Liver (tissue), 9 donors: Measurements from ENCODE around the gene AMACR. TPM values are rescaled to one million over a fixed set of nuclear protein-coding genes. Genes with fewer than 3 reads are reported as not detected.

Experiments
- DNase-seq: peaks from one replicate; pipeline ENCODE4 v3.0.0-alpha.2; 2017; ENCODE audit warnings: low spot score
- H3K27ac ChIP-seq, 2 donors: one replicate each; pipeline ENCODE4 v1.7.0; 2013; ENCODE audit warnings: inconsistent platforms in 2 of 2, low read length in 2 of 2, control low read depth in 1 of 2, low read depth in 1 of 2, mild to moderate bottlenecking in 1 of 2
- H3K27me3 ChIP-seq, 4 donors: one replicate each; pipeline versions ENCODE4 v1.6.1 to v1.7.0; 2013; ENCODE audit warnings: low read length in 3 of 4, inconsistent platforms in 1 of 4, mild to moderate bottlenecking in 1 of 4, moderate library complexity in 1 of 4; ENCODE audit not compliant: control insufficient read depth in 4 of 4, insufficient read depth in 4 of 4
- H3K36me3 ChIP-seq, 4 donors: one replicate each; pipeline versions ENCODE4 v1.6.1 to v1.7.0; 2013; ENCODE audit warnings: low read length in 3 of 4, mild to moderate bottlenecking in 3 of 4, low read depth in 1 of 4, moderate library complexity in 1 of 4; ENCODE audit not compliant: control insufficient read depth in 4 of 4, insufficient read depth in 3 of 4
- H3K4me1 ChIP-seq, 4 donors: one replicate each; pipeline versions ENCODE4 v1.6.1 to v1.7.0; 2013; ENCODE audit warnings: low read length in 3 of 4, mild to moderate bottlenecking in 3 of 4, moderate library complexity in 1 of 4; ENCODE audit not compliant: control insufficient read depth in 4 of 4, insufficient read depth in 4 of 4
- H3K4me3 ChIP-seq, 3 donors: one replicate each; pipeline versions ENCODE4 v1.6.1 to v1.7.0; 2013; ENCODE audit warnings: low read length in 3 of 3, control low read depth in 1 of 3, low read depth in 1 of 3, mild to moderate bottlenecking in 1 of 3
- H3K9ac ChIP-seq, 2 donors: one replicate each; pipeline ENCODE4 v1.7.0; 2013; ENCODE audit warnings: low read length in 2 of 2, mild to moderate bottlenecking in 2 of 2, moderate library complexity in 2 of 2, control low read depth in 1 of 2, low read depth in 1 of 2
- H3K9me3 ChIP-seq, 4 donors: one replicate each; pipeline versions ENCODE4 v1.6.1 to v1.7.0; 2013; ENCODE audit warnings: low read length in 3 of 4; ENCODE audit not compliant: control insufficient read depth in 4 of 4
- EGR1 ChIP-seq, 2 donors: IDR thresholded peaks; 2 replicates each; pipeline ENCODE4 v1.6.1; 2016 to 2018; ENCODE audit warnings: antibody characterized with exemption in 2 of 2, low read depth in 2 of 2
- FOXA1 ChIP-seq: IDR thresholded peaks from 2 replicates; pipeline ENCODE4 v1.6.1; 2016; ENCODE audit warnings: antibody characterized with exemption
- FOXA2 ChIP-seq: IDR thresholded peaks from 2 replicates; pipeline ENCODE4 v1.6.1; 2016; ENCODE audit warnings: antibody characterized with exemption
- GABPA ChIP-seq, 2 donors: IDR thresholded peaks in 1 of 2; conservative IDR thresholded peaks in 1 of 2; 2 replicates each; pipeline ENCODE4 v1.6.1; 2016; ENCODE audit warnings: antibody characterized with exemption in 2 of 2, mild to moderate bottlenecking in 1 of 2, moderate library complexity in 1 of 2
- HNF4A ChIP-seq, 2 donors: conservative IDR thresholded peaks; 2 replicates each; pipeline ENCODE4 v1.6.1; 2016; ENCODE audit warnings: antibody characterized with exemption in 2 of 2, mild to moderate bottlenecking in 2 of 2
- HNF4G ChIP-seq: IDR thresholded peaks from 2 replicates; pipeline ENCODE4 v1.6.1; 2016; ENCODE audit warnings: antibody characterized with exemption
- JUND ChIP-seq, 2 donors: IDR thresholded peaks; 2 replicates each; pipeline ENCODE4 v1.6.1; 2016; ENCODE audit warnings: antibody characterized with exemption in 2 of 2
- NR2F2 ChIP-seq: IDR thresholded peaks from 2 replicates; pipeline ENCODE4 v1.6.1; 2016; ENCODE audit warnings: antibody characterized with exemption
- RAD21 ChIP-seq, 2 donors: IDR thresholded peaks; 2 replicates each; pipeline ENCODE4 v1.6.1; 2016; ENCODE audit warnings: antibody characterized with exemption in 2 of 2, mild to moderate bottlenecking in 2 of 2
- RXRA ChIP-seq, 2 donors: IDR thresholded peaks; 2 replicates each; pipeline ENCODE4 v1.6.1; 2017 to 2018; ENCODE audit warnings: antibody characterized with exemption in 2 of 2, mild to moderate bottlenecking in 1 of 2
- SP1 ChIP-seq: IDR thresholded peaks from 2 replicates; pipeline ENCODE4 v1.6.1; 2018; ENCODE audit warnings: antibody characterized with exemption, mild to moderate bottlenecking
- TAF1 ChIP-seq: conservative IDR thresholded peaks from 2 replicates; pipeline ENCODE4 v1.6.1; 2016; ENCODE audit warnings: antibody characterized with exemption, mild to moderate bottlenecking
- YY1 ChIP-seq: IDR thresholded peaks from 2 replicates; pipeline ENCODE4 v1.6.1; 2016; ENCODE audit warnings: antibody characterized with exemption, mild to moderate bottlenecking
- WGBS: extraction: QIAGEN DNeasy Blood & Tissue Kit; methylation state at CpG from one replicate; pipeline ENCODE4 v1.1.7; 2013; 5-methylcytosine and 5-hydroxymethylcytosine counted together
- polyA plus RNA-seq, 2 donors: library from polyadenylated mRNA; stranded (reverse) in 1 of 2; unstranded in 1 of 2; fragments of 200-250 nt in 1 of 2; fragments of >200 nt in 1 of 2; fragmentation: Nextera tagmentation in 1 of 2; extraction: Ambion mirVana in 1 of 2; gene quantifications; one replicate each; pipeline versions ENCODE4 v1.2.1 to v1.2.3, GENCODE V29; 2013 to 2015
- total RNA-seq, 2 donors: library from RNA; depleted of rRNA; stranded (reverse); fragments of >200 nt; gene quantifications; one replicate each; pipeline ENCODE4 v1.2.3, GENCODE V29; 2014
- TF ChIP-seq, protein P1 (sequence below): IDR thresholded peaks from 2 replicates; pipeline ENCODE4 v1.6.1; 2016; ENCODE audit warnings: antibody characterized with exemption
- TF ChIP-seq, protein P2 (sequence below): IDR thresholded peaks from 2 replicates; pipeline ENCODE4 v1.6.1; 2016; ENCODE audit warnings: antibody characterized with exemption, mild to moderate bottlenecking
- TF ChIP-seq, protein P3 (sequence below): fragments of 150-350 bp; IDR thresholded peaks from 2 replicates; pipeline ENCODE4 v1.5.1; 2017; ENCODE audit warnings: improper control_type of control experiment, low read depth, low read length; ENCODE audit not compliant: missing input control
- TF ChIP-seq, protein P4 (sequence below): IDR thresholded peaks from 2 replicates; pipeline ENCODE4 v1.6.1; 2016; ENCODE audit warnings: antibody characterized with exemption
- TF ChIP-seq, protein P5 (sequence below): IDR thresholded peaks from 2 replicates; pipeline ENCODE4 v1.6.1; 2016; ENCODE audit warnings: antibody characterized with exemption
- donor health status: healthy.
- donor health status: healthy.
- donor health status: healthy.
- donor health status: healthy.
- donor health status: healthy.

The AMACR gene
- total and polyA plus RNA-seq, 4 donors: 15.6 to 48.5 (median 31.7) TPM

DNA sequence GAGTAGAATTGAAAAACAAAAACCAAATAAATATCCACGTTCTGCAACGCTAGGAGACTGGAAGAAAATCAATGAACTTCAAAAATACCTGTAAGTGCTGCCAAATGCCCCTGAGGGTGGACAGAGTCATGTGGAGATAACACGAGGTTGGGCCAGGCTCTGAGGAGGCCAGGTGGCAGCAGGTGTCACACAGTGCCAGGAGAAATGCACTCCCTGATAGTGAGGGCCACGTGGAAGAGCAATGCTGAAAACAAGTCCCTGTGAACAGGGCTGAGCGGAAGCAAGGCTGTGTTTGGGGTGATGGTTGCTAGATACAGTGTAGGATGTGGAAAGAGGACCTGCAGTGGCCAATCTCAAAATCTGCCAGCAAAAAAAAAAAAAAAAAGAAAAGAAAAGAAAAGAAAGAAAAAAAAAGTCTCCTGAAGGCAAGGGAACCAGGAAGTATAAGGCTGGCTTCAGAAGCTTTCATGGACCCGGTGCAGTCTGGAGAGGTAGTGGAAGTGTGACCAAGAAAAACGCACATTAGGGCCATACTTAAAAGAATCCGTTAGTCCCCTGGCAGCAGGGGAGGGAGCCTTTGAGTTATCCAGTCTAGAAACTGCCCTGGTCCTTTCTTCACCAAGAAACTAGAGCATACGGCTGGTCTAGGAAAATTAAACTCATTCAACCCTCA, 18.4 kb upstream of the AMACR start:
- Histone ChIP-seq H3K9me3 (no peaks in the 10 kb centered on the region), H3K27me3 (no peaks in the 10 kb centered on the region), H3K4me3 (no peak overlapping the region), H3K27ac (peak overlapping the region; percentile 70), H3K9ac (peak overlapping the region; percentile 8 to 53), H3K36me3 (peaks cover 0 to 1% (median 0%) of the 10 kb centered on the region in 4 donors), H3K4me1 (peaks cover 8 to 35% (median 20%) of the 10 kb centered on the region in 4 donors)
- DNase-seq: no peak
- TF ChIP-seq, protein P1, sequence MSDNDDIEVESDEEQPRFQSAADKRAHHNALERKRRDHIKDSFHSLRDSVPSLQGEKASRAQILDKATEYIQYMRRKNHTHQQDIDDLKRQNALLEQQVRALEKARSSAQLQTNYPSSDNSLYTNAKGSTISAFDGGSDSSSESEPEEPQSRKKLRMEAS: peak; percentile 96
- TF ChIP-seq RXRA (IDR thresholded peaks at IDR 0.05): peak; percentile 67 to 89
- TF ChIP-seq YY1: peak; percentile 71
- TF ChIP-seq, protein P2, sequence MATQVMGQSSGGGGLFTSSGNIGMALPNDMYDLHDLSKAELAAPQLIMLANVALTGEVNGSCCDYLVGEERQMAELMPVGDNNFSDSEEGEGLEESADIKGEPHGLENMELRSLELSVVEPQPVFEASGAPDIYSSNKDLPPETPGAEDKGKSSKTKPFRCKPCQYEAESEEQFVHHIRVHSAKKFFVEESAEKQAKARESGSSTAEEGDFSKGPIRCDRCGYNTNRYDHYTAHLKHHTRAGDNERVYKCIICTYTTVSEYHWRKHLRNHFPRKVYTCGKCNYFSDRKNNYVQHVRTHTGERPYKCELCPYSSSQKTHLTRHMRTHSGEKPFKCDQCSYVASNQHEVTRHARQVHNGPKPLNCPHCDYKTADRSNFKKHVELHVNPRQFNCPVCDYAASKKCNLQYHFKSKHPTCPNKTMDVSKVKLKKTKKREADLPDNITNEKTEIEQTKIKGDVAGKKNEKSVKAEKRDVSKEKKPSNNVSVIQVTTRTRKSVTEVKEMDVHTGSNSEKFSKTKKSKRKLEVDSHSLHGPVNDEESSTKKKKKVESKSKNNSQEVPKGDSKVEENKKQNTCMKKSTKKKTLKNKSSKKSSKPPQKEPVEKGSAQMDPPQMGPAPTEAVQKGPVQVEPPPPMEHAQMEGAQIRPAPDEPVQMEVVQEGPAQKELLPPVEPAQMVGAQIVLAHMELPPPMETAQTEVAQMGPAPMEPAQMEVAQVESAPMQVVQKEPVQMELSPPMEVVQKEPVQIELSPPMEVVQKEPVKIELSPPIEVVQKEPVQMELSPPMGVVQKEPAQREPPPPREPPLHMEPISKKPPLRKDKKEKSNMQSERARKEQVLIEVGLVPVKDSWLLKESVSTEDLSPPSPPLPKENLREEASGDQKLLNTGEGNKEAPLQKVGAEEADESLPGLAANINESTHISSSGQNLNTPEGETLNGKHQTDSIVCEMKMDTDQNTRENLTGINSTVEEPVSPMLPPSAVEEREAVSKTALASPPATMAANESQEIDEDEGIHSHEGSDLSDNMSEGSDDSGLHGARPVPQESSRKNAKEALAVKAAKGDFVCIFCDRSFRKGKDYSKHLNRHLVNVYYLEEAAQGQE: peak; percentile 41
- peak; percentile 56 for TF ChIP-seq FOXA2
- TF ChIP-seq NR2F2: no peak
- TF ChIP-seq HNF4A (conservative IDR thresholded peaks at IDR 0.05): peak; percentile 67 to 89
- TF ChIP-seq, protein P3, sequence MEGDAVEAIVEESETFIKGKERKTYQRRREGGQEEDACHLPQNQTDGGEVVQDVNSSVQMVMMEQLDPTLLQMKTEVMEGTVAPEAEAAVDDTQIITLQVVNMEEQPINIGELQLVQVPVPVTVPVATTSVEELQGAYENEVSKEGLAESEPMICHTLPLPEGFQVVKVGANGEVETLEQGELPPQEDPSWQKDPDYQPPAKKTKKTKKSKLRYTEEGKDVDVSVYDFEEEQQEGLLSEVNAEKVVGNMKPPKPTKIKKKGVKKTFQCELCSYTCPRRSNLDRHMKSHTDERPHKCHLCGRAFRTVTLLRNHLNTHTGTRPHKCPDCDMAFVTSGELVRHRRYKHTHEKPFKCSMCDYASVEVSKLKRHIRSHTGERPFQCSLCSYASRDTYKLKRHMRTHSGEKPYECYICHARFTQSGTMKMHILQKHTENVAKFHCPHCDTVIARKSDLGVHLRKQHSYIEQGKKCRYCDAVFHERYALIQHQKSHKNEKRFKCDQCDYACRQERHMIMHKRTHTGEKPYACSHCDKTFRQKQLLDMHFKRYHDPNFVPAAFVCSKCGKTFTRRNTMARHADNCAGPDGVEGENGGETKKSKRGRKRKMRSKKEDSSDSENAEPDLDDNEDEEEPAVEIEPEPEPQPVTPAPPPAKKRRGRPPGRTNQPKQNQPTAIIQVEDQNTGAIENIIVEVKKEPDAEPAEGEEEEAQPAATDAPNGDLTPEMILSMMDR: no peak
- TF ChIP-seq JUND (IDR thresholded peaks at IDR 0.05): peak in 1 of 2 donors; percentile 71
- TF ChIP-seq SP1: peak; percentile 53
- no peak for TF ChIP-seq TAF1
- TF ChIP-seq EGR1 (IDR thresholded peaks at IDR 0.05; ENCODE audit: low read depth in 2 of 2): peak in 1 of 2 donors; percentile 53
- TF ChIP-seq, protein P4, sequence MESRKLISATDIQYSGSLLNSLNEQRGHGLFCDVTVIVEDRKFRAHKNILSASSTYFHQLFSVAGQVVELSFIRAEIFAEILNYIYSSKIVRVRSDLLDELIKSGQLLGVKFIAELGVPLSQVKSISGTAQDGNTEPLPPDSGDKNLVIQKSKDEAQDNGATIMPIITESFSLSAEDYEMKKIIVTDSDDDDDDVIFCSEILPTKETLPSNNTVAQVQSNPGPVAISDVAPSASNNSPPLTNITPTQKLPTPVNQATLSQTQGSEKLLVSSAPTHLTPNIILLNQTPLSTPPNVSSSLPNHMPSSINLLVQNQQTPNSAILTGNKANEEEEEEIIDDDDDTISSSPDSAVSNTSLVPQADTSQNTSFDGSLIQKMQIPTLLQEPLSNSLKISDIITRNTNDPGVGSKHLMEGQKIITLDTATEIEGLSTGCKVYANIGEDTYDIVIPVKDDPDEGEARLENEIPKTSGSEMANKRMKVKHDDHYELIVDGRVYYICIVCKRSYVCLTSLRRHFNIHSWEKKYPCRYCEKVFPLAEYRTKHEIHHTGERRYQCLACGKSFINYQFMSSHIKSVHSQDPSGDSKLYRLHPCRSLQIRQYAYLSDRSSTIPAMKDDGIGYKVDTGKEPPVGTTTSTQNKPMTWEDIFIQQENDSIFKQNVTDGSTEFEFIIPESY: peak; percentile 74
- TF ChIP-seq FOXA1: peak; percentile 76
- TF ChIP-seq HNF4G: no peak
- TF ChIP-seq, protein P5, sequence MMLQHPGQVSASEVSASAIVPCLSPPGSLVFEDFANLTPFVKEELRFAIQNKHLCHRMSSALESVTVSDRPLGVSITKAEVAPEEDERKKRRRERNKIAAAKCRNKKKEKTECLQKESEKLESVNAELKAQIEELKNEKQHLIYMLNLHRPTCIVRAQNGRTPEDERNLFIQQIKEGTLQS: peak; percentile 32
- TF ChIP-seq GABPA (IDR thresholded peaks at IDR 0.05 in 1 of 2, conservative IDR thresholded peaks at IDR 0.05 in 1 of 2): peak in 1 of 2 donors; percentile 54
- peak; percentile 50 to 59 for TF ChIP-seq RAD21 (IDR thresholded peaks at IDR 0.05)
- WGBS: 56% methylated on average over 9 of the region's 9 CpGs
